ENCODE data around the gene TGFBR3. TPM values are rescaled to one million over a fixed set of nuclear protein-coding genes. Genes with fewer than 3 reads are reported as not detected.

The TGFBR3 gene
- total RNA-seq, 1 experiment from 2014 or later: not detected

DNA sequence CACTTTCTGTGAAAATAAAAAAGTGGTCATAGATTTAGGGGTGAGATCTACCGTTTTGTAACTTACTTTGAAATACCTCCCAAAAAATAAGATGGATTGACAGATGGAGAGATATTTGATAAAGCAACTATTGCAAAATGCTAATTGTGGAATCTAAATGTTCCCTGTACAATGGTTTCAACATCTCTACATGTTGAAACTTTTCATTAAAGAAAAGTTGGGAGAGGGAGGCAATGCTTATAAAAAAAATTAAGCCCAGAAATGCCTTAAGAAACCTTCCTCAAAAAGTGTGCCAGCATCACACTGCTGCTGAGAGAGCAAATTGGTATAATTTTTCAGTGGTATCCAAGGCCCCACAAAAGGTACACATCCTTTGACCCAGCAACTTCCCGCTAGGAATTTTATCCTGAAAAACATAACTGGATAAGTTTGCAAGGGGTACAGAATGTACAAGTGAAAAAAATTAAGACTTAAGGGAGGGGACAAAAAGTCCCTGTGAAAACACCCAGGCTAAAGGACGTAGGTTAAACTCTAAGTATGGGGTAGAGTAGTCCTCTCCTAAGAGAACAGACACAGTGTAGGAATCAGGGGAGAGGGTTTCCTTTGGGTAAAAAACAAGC, 84.3 kb downstream of the TGFBR3 start:
- Histone ChIP-seq H4K20me1 (ENCODE audit: insufficient read depth, low read depth, low read length) (no peaks in the 10 kb centered on the region), H3K4me1 (ENCODE audit: low read length) (peaks cover 3% of the 10 kb centered on the region; the same call in 1 of the 2 replicates), H3K27ac (ENCODE audit: low read length) (no peak overlapping the region)

GRCh38 chr1:91799863-91800262, 86.1 kb downstream of the TGFBR3 start:
- H3K79me2 ChIP-seq (ENCODE audit: low read length): no peaks in the 10 kb centered on the region
- no peak overlapping the region for H3K27ac ChIP-seq (ENCODE audit: low read length)
- H3K4me3 ChIP-seq (ENCODE audit: low read length): no peak overlapping the region
- H3K9ac ChIP-seq (ENCODE audit: low read length): no peak overlapping the region
- H3K4me1 ChIP-seq (ENCODE audit: low read length): peaks cover 3% of the 10 kb centered on the region; the same call in 1 of the 2 replicates
- DNase-seq: no peak
- H3K4me2 ChIP-seq (ENCODE audit: low read depth, low read length, poor library complexity, severe bottlenecking): no peak overlapping the region
- H3K9me2 ChIP-seq (replicated peaks; ENCODE audit: insufficient read depth, low read length): no peaks in the 10 kb centered on the region
- H3K9me3 ChIP-seq (ENCODE audit: low read length): no peaks in the 10 kb centered on the region
- H4K20me1 ChIP-seq (ENCODE audit: insufficient read depth, low read depth, low read length): no peaks in the 10 kb centered on the region
- H2AFZ ChIP-seq (ENCODE audit: low read length): no peak overlapping the region
- H3K36me3 ChIP-seq (ENCODE audit: insufficient read depth, low read length): no peaks in the 10 kb centered on the region
- H3K27me3 ChIP-seq (ENCODE audit: low read length): no peaks in the 10 kb centered on the region

More for the DNA sequence above, 84.3 kb downstream of the TGFBR3 start:
- H3K9ac ChIP-seq (ENCODE audit: low read length): no peak overlapping the region
- no peak overlapping the region for H3K4me2 ChIP-seq (ENCODE audit: low read depth, low read length, poor library complexity, severe bottlenecking)
- no peaks in the 10 kb centered on the region for H3K36me3 ChIP-seq (ENCODE audit: insufficient read depth, low read length)
- H3K79me2 ChIP-seq (ENCODE audit: low read length): no peaks in the 10 kb centered on the region
- H3K4me3 ChIP-seq (ENCODE audit: low read length): no peak overlapping the region
- no peaks in the 10 kb centered on the region for H3K9me3 ChIP-seq (ENCODE audit: low read length)
- no peak overlapping the region for H2AFZ ChIP-seq (ENCODE audit: low read length)
- no peaks in the 10 kb centered on the region for H3K9me2 ChIP-seq (replicated peaks; ENCODE audit: insufficient read depth, low read length)
- no peak for DNase-seq
- no peaks in the 10 kb centered on the region for H3K27me3 ChIP-seq (ENCODE audit: low read length)

DNA sequence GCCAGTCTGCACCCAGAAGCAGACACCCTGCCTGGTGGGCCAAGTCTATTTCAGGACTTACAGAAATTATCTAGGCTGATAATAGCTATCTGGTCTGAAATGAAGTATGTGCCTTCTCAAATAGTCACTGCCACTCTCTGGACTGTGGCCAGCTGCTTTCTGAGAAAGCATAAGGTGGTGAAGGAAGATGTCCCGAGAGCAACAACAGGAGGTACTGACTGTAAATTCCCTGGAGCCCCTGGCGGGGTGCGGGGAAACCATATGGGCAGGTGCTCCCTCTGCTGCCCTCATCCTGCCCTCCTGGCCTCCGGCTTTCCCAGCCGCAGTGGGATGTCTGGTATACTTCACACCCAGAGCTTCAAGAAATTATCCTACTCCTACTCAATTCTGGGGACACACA, 86.8 kb downstream of the TGFBR3 start:
- Histone ChIP-seq H3K9ac (ENCODE audit: low read length) (no peak overlapping the region), H3K79me2 (ENCODE audit: low read length) (no peaks in the 10 kb centered on the region), H3K9me2 (replicated peaks; ENCODE audit: insufficient read depth, low read length) (no peaks in the 10 kb centered on the region), H3K4me1 (ENCODE audit: low read length) (peaks cover 3% of the 10 kb centered on the region; the same call in 1 of the 2 replicates), H2AFZ (ENCODE audit: low read length) (no peak overlapping the region), H3K4me2 (ENCODE audit: low read depth, low read length, poor library complexity, severe bottlenecking) (no peak overlapping the region), H3K27me3 (ENCODE audit: low read length) (no peaks in the 10 kb centered on the region), H3K27ac (ENCODE audit: low read length) (no peak overlapping the region), H4K20me1 (ENCODE audit: insufficient read depth, low read depth, low read length) (no peaks in the 10 kb centered on the region), H3K4me3 (ENCODE audit: low read length) (no peak overlapping the region), H3K36me3 (ENCODE audit: insufficient read depth, low read length) (no peaks in the 10 kb centered on the region), H3K9me3 (ENCODE audit: low read length) (no peaks in the 10 kb centered on the region)
- no peak for DNase-seq

- no peak overlapping the region for H3K9ac ChIP-seq (ENCODE audit: low read length)
- peaks cover 2% of the 10 kb centered on the region; the same call in 1 of the 2 replicates for H3K4me1 ChIP-seq (ENCODE audit: low read length)
- no peak overlapping the region for H3K4me2 ChIP-seq (ENCODE audit: low read depth, low read length, poor library complexity, severe bottlenecking)
- no peaks in the 10 kb centered on the region for H3K27me3 ChIP-seq (ENCODE audit: low read length)
- no peaks in the 10 kb centered on the region for H3K36me3 ChIP-seq (ENCODE audit: insufficient read depth, low read length)
- no peak for DNase-seq
- H2AFZ ChIP-seq (ENCODE audit: low read length): no peak overlapping the region
- no peaks in the 10 kb centered on the region for H3K9me2 ChIP-seq (replicated peaks; ENCODE audit: insufficient read depth, low read length)
- no peak overlapping the region for H3K4me3 ChIP-seq (ENCODE audit: low read length)
- no peaks in the 10 kb centered on the region for H3K79me2 ChIP-seq (ENCODE audit: low read length)
- H4K20me1 ChIP-seq (ENCODE audit: insufficient read depth, low read depth, low read length): no peaks in the 10 kb centered on the region
- no peak overlapping the region for H3K27ac ChIP-seq (ENCODE audit: low read length)
- H3K9me3 ChIP-seq (ENCODE audit: low read length): no peaks in the 10 kb centered on the region
These were observed 87.2 kb downstream of the TGFBR3 start for GRCh38 chr1:91798740-91799139.

DNA sequence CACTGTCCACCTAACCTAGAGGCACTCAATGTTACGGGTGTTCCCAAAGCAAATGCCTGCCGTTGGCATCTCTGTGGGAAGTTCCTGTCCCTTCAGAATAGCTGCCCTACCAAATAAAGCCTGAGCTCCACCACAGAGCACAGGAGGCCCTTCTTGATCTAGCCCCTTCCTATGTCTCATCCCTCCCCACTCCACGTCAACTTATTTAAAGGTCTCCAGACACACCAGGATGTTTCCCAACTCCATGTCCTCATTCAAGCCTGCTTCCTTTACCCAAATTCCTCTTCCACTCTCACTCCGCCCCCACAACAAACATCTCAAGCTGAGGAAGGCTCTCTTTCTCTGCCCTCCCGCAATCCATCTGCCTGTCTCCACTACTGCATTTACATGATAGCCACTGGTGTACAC, 87.7 kb downstream of the TGFBR3 start:
- Histone ChIP-seq H2AFZ (ENCODE audit: low read length) (no peak overlapping the region), H3K36me3 (ENCODE audit: insufficient read depth, low read length) (no peaks in the 10 kb centered on the region), H3K27me3 (ENCODE audit: low read length) (no peaks in the 10 kb centered on the region), H3K4me3 (ENCODE audit: low read length) (no peak overlapping the region), H3K9me2 (replicated peaks; ENCODE audit: insufficient read depth, low read length) (no peaks in the 10 kb centered on the region), H3K9me3 (ENCODE audit: low read length) (no peaks in the 10 kb centered on the region), H3K4me2 (ENCODE audit: low read depth, low read length, poor library complexity, severe bottlenecking) (no peak overlapping the region), H3K27ac (ENCODE audit: low read length) (no peak overlapping the region), H4K20me1 (ENCODE audit: insufficient read depth, low read depth, low read length) (no peaks in the 10 kb centered on the region), H3K79me2 (ENCODE audit: low read length) (no peaks in the 10 kb centered on the region), H3K4me1 (ENCODE audit: low read length) (no peaks in the 10 kb centered on the region), H3K9ac (ENCODE audit: low read length) (no peak overlapping the region)
- no peak for DNase-seq

DNA sequence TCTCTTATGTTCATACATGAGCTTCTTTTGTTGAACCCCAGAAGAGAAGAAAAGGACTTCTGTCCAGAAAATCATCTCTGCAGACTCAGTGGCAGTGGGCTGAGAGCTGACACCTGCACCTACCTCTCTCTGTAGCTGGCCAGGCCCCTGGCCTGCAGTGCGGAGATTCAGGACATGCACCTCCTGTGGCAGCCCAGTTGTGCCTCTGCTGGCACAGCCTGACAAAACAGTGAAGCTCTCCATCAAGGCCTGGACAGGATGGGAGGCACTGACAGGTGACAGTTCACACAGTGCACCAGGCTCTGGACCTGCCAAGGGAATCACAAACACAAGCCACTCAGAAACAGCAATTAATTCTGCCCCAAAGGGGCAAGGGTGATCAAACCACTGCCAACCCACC, 88.8 kb downstream of the TGFBR3 start:
- Histone ChIP-seq H4K20me1 (ENCODE audit: insufficient read depth, low read depth, low read length) (no peaks in the 10 kb centered on the region), H3K4me2 (ENCODE audit: low read depth, low read length, poor library complexity, severe bottlenecking) (no peak overlapping the region), H3K4me1 (ENCODE audit: low read length) (no peaks in the 10 kb centered on the region), H3K9me3 (ENCODE audit: low read length) (no peaks in the 10 kb centered on the region), H3K79me2 (ENCODE audit: low read length) (no peaks in the 10 kb centered on the region), H3K27ac (ENCODE audit: low read length) (no peak overlapping the region), H3K4me3 (ENCODE audit: low read length) (no peak overlapping the region), H3K27me3 (ENCODE audit: low read length) (no peaks in the 10 kb centered on the region), H3K36me3 (ENCODE audit: insufficient read depth, low read length) (no peaks in the 10 kb centered on the region), H3K9ac (ENCODE audit: low read length) (no peak overlapping the region), H3K9me2 (replicated peaks; ENCODE audit: insufficient read depth, low read length) (no peaks in the 10 kb centered on the region), H2AFZ (ENCODE audit: low read length) (no peak overlapping the region)
- DNase-seq: no peak

DNA sequence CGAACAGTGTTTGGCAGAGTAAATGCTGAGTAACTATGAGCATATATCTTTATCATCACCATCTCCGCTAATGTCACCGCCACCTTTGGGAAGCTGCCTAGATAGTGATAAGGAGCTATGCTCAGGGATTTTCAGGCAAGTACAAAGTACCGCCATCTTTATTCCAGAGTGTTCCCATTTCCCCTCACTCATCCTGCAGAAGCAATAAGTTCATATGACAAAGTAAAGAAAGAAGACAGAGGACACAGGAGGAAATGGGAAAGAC, 89.6 kb downstream of the TGFBR3 start:
- H3K9me3 ChIP-seq (ENCODE audit: low read length): no peaks in the 10 kb centered on the region
- H3K36me3 ChIP-seq (ENCODE audit: insufficient read depth, low read length): no peaks in the 10 kb centered on the region
- H3K9me2 ChIP-seq (replicated peaks; ENCODE audit: insufficient read depth, low read length): no peaks in the 10 kb centered on the region
- H3K27me3 ChIP-seq (ENCODE audit: low read length): no peaks in the 10 kb centered on the region
- H3K79me2 ChIP-seq (ENCODE audit: low read length): no peaks in the 10 kb centered on the region
- H2AFZ ChIP-seq (ENCODE audit: low read length): no peak overlapping the region
- no peaks in the 10 kb centered on the region for H3K4me1 ChIP-seq (ENCODE audit: low read length)
- no peak overlapping the region for H3K4me3 ChIP-seq (ENCODE audit: low read length)
- H4K20me1 ChIP-seq (ENCODE audit: insufficient read depth, low read depth, low read length): no peaks in the 10 kb centered on the region
- no peak overlapping the region for H3K4me2 ChIP-seq (ENCODE audit: low read depth, low read length, poor library complexity, severe bottlenecking)
- no peak overlapping the region for H3K27ac ChIP-seq (ENCODE audit: low read length)
- no peak for DNase-seq
- no peak overlapping the region for H3K9ac ChIP-seq (ENCODE audit: low read length)

DNA sequence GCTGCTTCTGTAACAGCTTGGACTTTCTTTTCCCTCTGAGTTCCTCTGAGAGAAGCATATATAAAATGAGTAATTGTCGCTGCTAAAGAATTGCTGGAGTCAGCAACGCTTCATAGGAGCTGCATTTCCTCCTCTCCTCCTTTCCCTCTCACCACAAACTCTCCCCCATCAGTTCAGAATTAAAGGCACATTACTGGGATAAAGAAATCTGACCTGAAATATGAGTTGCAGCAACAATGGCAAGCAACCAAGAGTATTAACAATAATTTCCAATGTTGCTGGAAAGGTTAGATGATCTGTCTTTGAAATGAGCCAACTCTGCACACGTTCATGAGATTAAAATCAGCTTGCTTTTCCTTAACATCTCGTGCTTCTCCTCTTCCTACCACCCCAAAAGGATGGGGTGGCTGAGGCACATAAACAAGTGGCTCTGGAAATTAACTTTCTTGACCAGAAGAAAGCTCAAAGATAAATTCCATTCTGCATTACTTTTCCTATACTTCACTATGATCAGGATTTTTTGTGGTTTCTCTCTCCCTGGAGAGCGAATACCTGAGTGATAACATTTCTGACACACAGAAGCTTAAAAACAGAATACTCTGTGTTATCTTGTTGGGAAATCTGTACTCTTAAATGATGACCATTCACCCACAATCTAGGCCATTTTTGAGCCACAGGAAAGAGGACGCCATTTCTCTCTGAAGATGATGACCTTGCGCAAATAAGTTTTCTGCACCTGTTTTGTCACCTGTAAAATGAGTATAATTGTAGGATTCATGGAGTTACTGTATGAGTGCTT, 90.2 kb downstream of the TGFBR3 start:
- Histone ChIP-seq H4K20me1 (ENCODE audit: insufficient read depth, low read depth, low read length) (no peaks in the 10 kb centered on the region), H3K4me3 (ENCODE audit: low read length) (no peak overlapping the region), H2AFZ (ENCODE audit: low read length) (no peak overlapping the region), H3K9me2 (replicated peaks; ENCODE audit: insufficient read depth, low read length) (no peaks in the 10 kb centered on the region), H3K79me2 (ENCODE audit: low read length) (no peaks in the 10 kb centered on the region), H3K36me3 (ENCODE audit: insufficient read depth, low read length) (no peaks in the 10 kb centered on the region), H3K9ac (ENCODE audit: low read length) (no peak overlapping the region), H3K27me3 (ENCODE audit: low read length) (no peaks in the 10 kb centered on the region), H3K27ac (ENCODE audit: low read length) (no peak overlapping the region), H3K9me3 (ENCODE audit: low read length) (no peaks in the 10 kb centered on the region), H3K4me1 (ENCODE audit: low read length) (no peaks in the 10 kb centered on the region), H3K4me2 (ENCODE audit: low read depth, low read length, poor library complexity, severe bottlenecking) (no peak overlapping the region)
- no peak for DNase-seq
